ENCODE data around the gene TMEM266. TPM values are rescaled to one million over a fixed set of nuclear protein-coding genes. Genes with fewer than 3 reads are reported as not detected.

TMEM266 gene
- total RNA-seq, 2 experiments from 2014 or later: not detected

DNA sequence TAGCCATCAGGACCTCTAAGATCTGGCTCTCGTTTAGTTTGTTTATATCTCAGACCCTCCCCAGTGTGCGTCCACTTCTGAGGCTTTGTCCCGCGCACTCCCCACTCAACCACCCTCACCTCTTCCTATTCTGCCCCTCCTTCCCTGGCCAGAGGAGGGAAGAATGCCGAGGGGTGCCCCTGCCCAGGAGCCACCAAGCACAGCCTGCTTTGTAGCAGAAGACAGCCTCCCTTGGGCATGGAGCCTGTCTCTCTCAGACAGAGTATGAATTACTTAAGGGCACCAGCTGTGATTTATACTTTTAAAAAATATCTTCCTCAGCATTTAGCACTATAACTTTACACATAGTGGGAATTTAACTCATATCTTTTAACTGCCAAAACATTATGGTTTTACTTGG lies 6.0 kb downstream of the TMEM266 start:
- H3K9me3 ChIP-seq (ENCODE audit: control insufficient read depth in 1 of 2, insufficient read depth in 1 of 2, low read length in 2 of 2): no peaks in the 10 kb centered on the region
- Mint-ChIP-seq H3K4me3 (no peak overlapping the region), H3K27ac (no peak overlapping the region), H3K9me3 (no peaks in the 10 kb centered on the region), H3K4me1 (ENCODE audit: low read depth) (peaks cover 11% of the 10 kb centered on the region), H3K27me3 (peaks cover 50% of the 10 kb centered on the region), H3K36me3 (ENCODE audit: low read depth) (no peaks in the 10 kb centered on the region)
- intact Hi-C loops (cut with DNase I, micrococcal nuclease): no loop called here
- H3K27ac ChIP-seq (ENCODE audit: low read depth in 1 of 2, low read length in 2 of 2): no peak overlapping the region
- DNase-seq (no peak), ATAC-seq (ENCODE audit: poor library complexity) (no peak)
- CTCF ChIA-PET: interaction anchor here (0.9 kb wide), 1 partner anchor 74 kb away, joined by 3 read pairs; no protein-coding TSS in a partner anchor
- H3K4me1 ChIP-seq (ENCODE audit: insufficient read depth, low read length): peaks cover 7% of the 10 kb centered on the region
- peaks cover 7 to 23% of the 10 kb centered on the region in 2 experiments for H3K27me3 ChIP-seq (ENCODE audit: control insufficient read depth in 1 of 2, insufficient read depth in 2 of 2, low read length in 2 of 2)
- POLR2A ChIA-PET: no interaction called here
- TF ChIP-seq CTCF (IDR thresholded peaks at IDR 0.05): no peak
- no peak overlapping the region for H3K4me3 ChIP-seq (ENCODE audit: low read length)
- H3K36me3 ChIP-seq (ENCODE audit: insufficient read depth, low read length): no peaks in the 10 kb centered on the region

DNA sequence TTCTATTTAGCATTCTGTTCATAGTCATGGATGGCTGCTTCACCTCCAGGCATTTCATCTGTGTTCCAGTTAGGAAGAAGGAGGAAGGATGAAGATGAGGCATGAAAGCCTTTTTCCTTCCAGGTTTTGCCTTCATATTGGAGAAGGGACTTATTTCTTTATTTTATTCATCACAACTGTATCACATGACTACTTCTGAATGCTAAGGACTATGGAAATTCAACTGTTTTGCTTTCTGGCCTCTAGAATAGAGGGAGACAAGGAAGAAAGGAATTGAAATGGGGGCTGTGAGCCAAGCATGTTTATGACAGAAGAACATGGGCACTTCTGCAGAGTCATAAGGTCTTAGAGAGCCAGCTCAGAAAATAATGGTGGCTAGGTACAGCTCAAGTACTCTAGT lies 10.4 kb downstream of the TMEM266 start:
- no peaks in the 10 kb centered on the region for H3K9me3 ChIP-seq (ENCODE audit: control insufficient read depth in 1 of 2, insufficient read depth in 1 of 2, low read length in 2 of 2)
- CTCF ChIA-PET: no interaction called here
- H3K27ac ChIP-seq (ENCODE audit: low read depth in 1 of 2, low read length in 2 of 2): no peak overlapping the region
- no peaks in the 10 kb centered on the region for H3K36me3 Mint-ChIP-seq (ENCODE audit: low read depth)
- intact Hi-C loops (cut with DNase I, micrococcal nuclease): no loop called here
- H3K27me3 Mint-ChIP-seq: peaks cover 17% of the 10 kb centered on the region
- no peaks in the 10 kb centered on the region for H3K36me3 ChIP-seq (ENCODE audit: insufficient read depth, low read length)
- H3K27ac Mint-ChIP-seq: no peak overlapping the region
- POLR2A ChIA-PET: no interaction called here
- no peak overlapping the region for H3K4me3 ChIP-seq (ENCODE audit: low read length)
- no peak for TF ChIP-seq CTCF (IDR thresholded peaks at IDR 0.05)
- H3K27me3 ChIP-seq (ENCODE audit: control insufficient read depth in 1 of 2, insufficient read depth in 2 of 2, low read length in 2 of 2): no peaks in the 10 kb centered on the region
- H3K9me3 Mint-ChIP-seq: no peaks in the 10 kb centered on the region
- H3K4me1 ChIP-seq (ENCODE audit: insufficient read depth, low read length): peaks cover 5% of the 10 kb centered on the region
- no peak overlapping the region for H3K4me3 Mint-ChIP-seq
- peaks cover 8% of the 10 kb centered on the region for H3K4me1 Mint-ChIP-seq (ENCODE audit: low read depth)
- ATAC-seq (ENCODE audit: poor library complexity) (no peak), DNase-seq (no peak)

- Histone ChIP-seq H3K4me1 (ENCODE audit: insufficient read depth, low read length) (no peaks in the 10 kb centered on the region), H3K27ac (ENCODE audit: low read depth in 1 of 2, low read length in 2 of 2) (no peak overlapping the region), H3K4me3 (ENCODE audit: low read length) (no peak overlapping the region), H3K9me3 (ENCODE audit: control insufficient read depth in 1 of 2, insufficient read depth in 1 of 2, low read length in 2 of 2) (no peaks in the 10 kb centered on the region), H3K36me3 (ENCODE audit: insufficient read depth, low read length) (no peaks in the 10 kb centered on the region), H3K27me3 (ENCODE audit: control insufficient read depth in 1 of 2, insufficient read depth in 2 of 2, low read length in 2 of 2) (no peaks in the 10 kb centered on the region)
- intact Hi-C loops (cut with DNase I, micrococcal nuclease): no loop called here
- H3K27ac Mint-ChIP-seq: no peak overlapping the region
- ATAC-seq (ENCODE audit: poor library complexity) (no peak), DNase-seq (no peak)
- no peaks in the 10 kb centered on the region for H3K36me3 Mint-ChIP-seq (ENCODE audit: low read depth)
- H3K9me3 Mint-ChIP-seq: no peaks in the 10 kb centered on the region
- peaks cover 9% of the 10 kb centered on the region for H3K27me3 Mint-ChIP-seq
- no peak for TF ChIP-seq CTCF (IDR thresholded peaks at IDR 0.05)
- no peak overlapping the region for H3K4me3 Mint-ChIP-seq
- CTCF ChIA-PET: no interaction called here
- POLR2A ChIA-PET: no interaction called here
- H3K4me1 Mint-ChIP-seq (ENCODE audit: low read depth): no peaks in the 10 kb centered on the region
These were observed 11.3 kb downstream of the TMEM266 start for GRCh38 chr15:76070921-76071635.

All from CD4-positive, alpha-beta T cell (primary cell).